CD4-positive, alpha-beta T cell treated with Interleukin-17A for 4 hours (primary cell): ENCODE results near the gene MAMSTR.

Experiments
- DNase-seq: peaks from one replicate; pipeline ENCODE4 v3.0.0-alpha.2; 2020; ENCODE audit warnings: mixed read lengths

MAMSTR gene

GRCh38 chr19:48745208-48745995 lies 25.9 kb upstream of the MAMSTR start:
- peak; percentile 63 for DNase-seq

- DNase-seq, result no peak
Measured at GRCh38 chr19:48742096-48742495, 22.6 kb upstream of the MAMSTR start.

GRCh38 chr19:48741129-48741999 lies 21.8 kb upstream of the MAMSTR start:
- DNase-seq, result peak; percentile 25

- no peak for DNase-seq
Measured at GRCh38 chr19:48740164-48740972, 20.8 kb upstream of the MAMSTR start, which contains the start of gene RASIP1. TSS of gene RASIP1 (minus strand) at chr19:48740610. CDS start at chr19:48740282, 328 bp downstream.

GRCh38 chr19:48739404-48740163 lies 20.1 kb upstream of the MAMSTR start:
- no peak for DNase-seq

GRCh38 chr19:48738557-48739403 lies 19.3 kb upstream of the MAMSTR start:
- peak; percentile 98 for DNase-seq

- DNase-seq, result no peak
Measured at GRCh38 chr19:48737360-48737998, 18.0 kb upstream of the MAMSTR start.

- DNase-seq, result no peak
Measured at GRCh38 chr19:48735031-48735615, 15.6 kb upstream of the MAMSTR start.

- DNase-seq, result no peak
Measured at GRCh38 chr19:48734625-48735024, 15.1 kb upstream of the MAMSTR start.

- no peak for DNase-seq
Measured at GRCh38 chr19:48731452-48731851, 11.9 kb upstream of the MAMSTR start.

- no peak for DNase-seq
Measured at GRCh38 chr19:48728911-48729664, 9.6 kb upstream of the MAMSTR start.

- peak; percentile 20 for DNase-seq
Measured at GRCh38 chr19:48726556-48726955, 7.0 kb upstream of the MAMSTR start.

- DNase-seq, result peak; percentile 29
Measured at GRCh38 chr19:48724796-48725753, 5.5 kb upstream of the MAMSTR start.

- DNase-seq, result no peak
Measured at GRCh38 chr19:48722196-48722708, 2.7 kb upstream of the MAMSTR start.

- peak; percentile 93 for DNase-seq
Measured at GRCh38 chr19:48720613-48721296, 1.2 kb upstream of the MAMSTR start.

- DNase-seq, result no peak
Measured at GRCh38 chr19:48720251-48720612, 707 bp upstream of the MAMSTR start.

GRCh38 chr19:48718711-48719231 lies 754 bp downstream of the MAMSTR start:
- no peak for DNase-seq
